Calu3 (cell line): ENCODE measurements around the gene PPP1R12A. TPM values are rescaled to one million over a fixed set of nuclear protein-coding genes. Genes with fewer than 3 reads are reported as not detected.

Source experiments
- BruUV-seq: library from RNA; stranded (reverse); fragments of 400-500 nt; replicated peaks from 2 replicates; lab custom pipeline; 2021; lab: Mats Ljungman, UMichigan
- CTCF ChIA-PET: fragments of 300-600 bp; sonication (Branson Sonifier 250); formaldehyde crosslinking; loops from one replicate; lab custom pipeline; 2022; ENCODE audit warnings: antibody characterized with exemption; lab: Charles Lee
- DNase-seq: peaks from one replicate; pipeline ENCODE4 v3.0.0; 2022
- H3K27ac Mint-ChIP-seq: one replicate; pipeline ENCODE4 v1.8.0; 2022; ENCODE audit warnings: mixed read lengths; ENCODE audit not compliant: unreplicated experiment
- H3K27me3 Mint-ChIP-seq: one replicate; pipeline ENCODE4 v1.8.0; 2022; ENCODE audit warnings: mixed read lengths; ENCODE audit not compliant: unreplicated experiment
- H3K36me3 Mint-ChIP-seq: one replicate; pipeline ENCODE4 v1.8.0; 2022; ENCODE audit warnings: mild to moderate bottlenecking, moderate library complexity, mixed read lengths; ENCODE audit not compliant: insufficient read depth, unreplicated experiment
- H3K4me1 Mint-ChIP-seq: one replicate; pipeline ENCODE4 v1.8.0; 2022; ENCODE audit warnings: mild to moderate bottlenecking, low read depth, mixed read lengths; ENCODE audit not compliant: unreplicated experiment
- H3K4me3 Mint-ChIP-seq: one replicate; pipeline ENCODE4 v1.8.0; 2022; ENCODE audit warnings: mild to moderate bottlenecking, low read depth, moderate library complexity, mixed read lengths; ENCODE audit not compliant: unreplicated experiment
- H3K9me3 Mint-ChIP-seq: one replicate; pipeline ENCODE4 v1.8.0; 2022; ENCODE audit warnings: low read depth, mixed read lengths; ENCODE audit not compliant: unreplicated experiment
- intact Hi-C: fragments of 100-400 bp; cut with micrococcal nuclease; formaldehyde crosslinking; loops from one replicate; pipeline ENCODE4 v1.10.0; 2022; ENCODE audit not compliant: unreplicated experiment
- total RNA-seq: library from RNA; stranded (reverse); gene quantifications from 2 replicates; pipeline ENCODE4 v1.2.3, GENCODE V29; 2022
- TF ChIP-seq, protein P1 (sequence below): fragments of 200-600 bp; IDR thresholded peaks from one replicate; pipeline ENCODE4 v1.8.0; 2022; ENCODE audit warnings: antibody characterized with exemption; ENCODE audit not compliant: unreplicated experiment

PPP1R12A gene
- total RNA-seq, 1 experiment from 2014 or later, result 97.4 TPM

DNA sequence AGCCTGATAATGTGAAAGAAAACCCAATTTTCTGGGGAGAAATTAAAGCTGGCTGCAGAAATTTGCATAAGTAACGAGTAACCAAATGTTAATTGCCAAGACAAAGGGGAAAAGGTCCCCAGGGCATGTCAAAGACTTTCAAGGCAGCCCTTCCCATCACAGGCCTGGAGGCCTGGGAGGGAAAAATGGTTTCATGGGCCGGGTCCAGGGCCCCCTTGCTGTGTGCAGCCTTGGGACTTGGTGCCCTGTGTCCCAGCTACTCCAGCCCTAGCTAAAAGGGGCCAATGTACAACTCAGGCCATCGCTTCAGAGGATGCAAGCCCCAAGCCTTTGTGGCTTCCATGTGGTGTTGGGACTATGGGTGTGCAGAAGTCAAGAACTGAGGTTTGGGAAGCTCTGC is 96.5 kb downstream of the PPP1R12A start:
- TF ChIP-seq, protein P1, sequence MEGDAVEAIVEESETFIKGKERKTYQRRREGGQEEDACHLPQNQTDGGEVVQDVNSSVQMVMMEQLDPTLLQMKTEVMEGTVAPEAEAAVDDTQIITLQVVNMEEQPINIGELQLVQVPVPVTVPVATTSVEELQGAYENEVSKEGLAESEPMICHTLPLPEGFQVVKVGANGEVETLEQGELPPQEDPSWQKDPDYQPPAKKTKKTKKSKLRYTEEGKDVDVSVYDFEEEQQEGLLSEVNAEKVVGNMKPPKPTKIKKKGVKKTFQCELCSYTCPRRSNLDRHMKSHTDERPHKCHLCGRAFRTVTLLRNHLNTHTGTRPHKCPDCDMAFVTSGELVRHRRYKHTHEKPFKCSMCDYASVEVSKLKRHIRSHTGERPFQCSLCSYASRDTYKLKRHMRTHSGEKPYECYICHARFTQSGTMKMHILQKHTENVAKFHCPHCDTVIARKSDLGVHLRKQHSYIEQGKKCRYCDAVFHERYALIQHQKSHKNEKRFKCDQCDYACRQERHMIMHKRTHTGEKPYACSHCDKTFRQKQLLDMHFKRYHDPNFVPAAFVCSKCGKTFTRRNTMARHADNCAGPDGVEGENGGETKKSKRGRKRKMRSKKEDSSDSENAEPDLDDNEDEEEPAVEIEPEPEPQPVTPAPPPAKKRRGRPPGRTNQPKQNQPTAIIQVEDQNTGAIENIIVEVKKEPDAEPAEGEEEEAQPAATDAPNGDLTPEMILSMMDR, result no peak
- H3K27ac Mint-ChIP-seq, result no peak overlapping the region
- peaks cover 11% of the 10 kb centered on the region for H3K36me3 Mint-ChIP-seq
- CTCF ChIA-PET, result no interaction called here
- H3K9me3 Mint-ChIP-seq, result peaks cover 11% of the 10 kb centered on the region
- no peak for DNase-seq
- H3K4me3 Mint-ChIP-seq, result no peak overlapping the region
- no peaks in the 10 kb centered on the region for H3K27me3 Mint-ChIP-seq
- no peaks in the 10 kb centered on the region for H3K4me1 Mint-ChIP-seq
- BruUV-seq, result no TSS peak
- intact Hi-C loops, result no loop called here

DNA sequence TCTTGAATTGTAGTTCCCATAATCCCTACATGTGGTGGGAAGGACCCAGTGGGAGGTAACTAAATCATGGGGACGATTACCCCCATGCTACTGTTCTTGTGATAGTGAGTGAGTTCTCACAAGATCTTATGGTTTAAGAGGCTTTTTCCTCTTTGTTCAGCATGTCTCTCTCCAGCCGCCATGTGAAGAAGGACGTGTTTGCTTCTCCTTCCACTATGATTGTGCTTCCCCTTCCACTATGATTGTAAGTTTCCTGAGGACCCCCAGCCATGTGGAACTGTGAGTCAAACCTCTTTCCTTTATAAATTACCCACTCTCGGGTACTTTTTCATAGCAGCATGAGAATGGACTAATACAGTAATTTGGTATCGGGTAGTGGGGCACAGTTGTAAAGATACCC is 97.3 kb downstream of the PPP1R12A start:
- CTCF ChIA-PET, result no interaction called here
- intact Hi-C loops, result no loop called here
- peaks cover 11% of the 10 kb centered on the region for H3K36me3 Mint-ChIP-seq
- H3K4me3 Mint-ChIP-seq, result no peak overlapping the region
- BruUV-seq, result no TSS peak
- H3K4me1 Mint-ChIP-seq, result no peaks in the 10 kb centered on the region
- H3K27me3 Mint-ChIP-seq, result no peaks in the 10 kb centered on the region
- no peak overlapping the region for H3K27ac Mint-ChIP-seq
- DNase-seq, result no peak
- TF ChIP-seq, protein P1, result no peak
- peaks cover 11% of the 10 kb centered on the region for H3K9me3 Mint-ChIP-seq

DNA sequence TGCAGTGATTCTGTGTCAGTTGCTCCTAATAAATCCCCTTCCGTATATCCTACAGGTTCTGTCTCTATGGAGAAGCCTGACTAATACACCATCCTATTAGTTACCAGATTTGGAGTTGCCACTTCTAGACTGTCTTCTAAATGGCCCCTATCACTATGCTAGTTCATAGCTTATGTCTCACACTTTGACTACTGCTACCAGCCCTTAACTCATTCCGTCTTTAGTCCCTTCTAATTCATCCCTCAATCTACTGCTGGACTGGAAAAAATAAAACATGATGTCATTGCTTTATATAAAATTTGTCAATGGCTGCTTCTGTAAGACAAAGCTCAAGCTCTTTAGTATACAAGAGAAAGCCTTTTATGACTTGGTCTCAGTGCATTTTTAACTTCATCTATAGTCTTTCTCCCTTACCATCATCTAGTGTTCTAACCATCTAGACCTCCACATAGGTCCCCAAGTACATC is 99.5 kb downstream of the PPP1R12A start:
- no TSS peak for BruUV-seq
- TF ChIP-seq, protein P1, result no peak
- intact Hi-C loops, result no loop called here
- no peak for DNase-seq
- Mint-ChIP-seq H3K27me3 (no peaks in the 10 kb centered on the region), H3K9me3 (peaks cover 9% of the 10 kb centered on the region), H3K36me3 (peaks cover 11% of the 10 kb centered on the region), H3K4me3 (no peak overlapping the region), H3K27ac (no peak overlapping the region), H3K4me1 (no peaks in the 10 kb centered on the region)
- CTCF ChIA-PET, result no interaction called here

DNA sequence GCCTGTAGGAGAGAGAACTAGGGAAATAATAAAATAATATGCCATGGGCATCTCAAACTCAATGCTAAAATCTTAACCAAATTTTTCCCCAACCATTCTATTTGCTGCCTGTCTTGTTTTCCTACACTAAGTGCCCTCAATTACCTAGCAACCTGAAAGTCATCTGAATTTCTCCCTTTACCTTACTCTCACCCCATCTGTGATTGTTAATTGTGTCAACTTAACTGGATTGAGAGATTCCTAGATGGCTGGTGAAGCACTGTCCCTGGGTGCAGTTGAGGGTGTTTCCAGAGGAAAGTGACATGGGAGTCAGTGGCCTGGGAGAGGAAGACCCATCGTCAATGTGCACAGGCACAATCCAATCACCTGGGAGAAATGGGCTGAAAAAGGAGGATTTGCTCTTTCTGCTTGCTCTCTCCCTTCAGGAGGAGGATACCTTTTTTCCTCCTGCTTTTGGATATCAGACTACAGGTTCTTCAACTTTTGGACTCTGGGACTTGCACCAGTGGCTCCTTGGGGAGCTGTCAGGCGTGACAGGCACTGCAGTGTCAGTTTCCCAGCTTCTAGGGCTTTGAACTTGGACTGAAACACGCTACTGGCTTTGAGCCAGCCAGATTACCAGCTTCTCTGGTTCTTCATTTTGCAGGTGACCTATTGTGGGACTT is 100.1 kb downstream of the PPP1R12A start:
- H3K36me3 Mint-ChIP-seq, result peaks cover 11% of the 10 kb centered on the region
- H3K27me3 Mint-ChIP-seq, result no peaks in the 10 kb centered on the region
- no TSS peak for BruUV-seq
- no peak overlapping the region for H3K4me3 Mint-ChIP-seq
- CTCF ChIA-PET, result no interaction called here
- TF ChIP-seq, protein P1, result no peak
- H3K9me3 Mint-ChIP-seq, result peaks cover 6% of the 10 kb centered on the region
- H3K4me1 Mint-ChIP-seq, result no peaks in the 10 kb centered on the region
- DNase-seq, result no peak
- H3K27ac Mint-ChIP-seq, result peak overlapping the region; percentile 55
- intact Hi-C loops, result no loop called here
